Measurements from ENCODE around the gene DPEP1. TPM values are rescaled to one million over a fixed set of nuclear protein-coding genes. Genes with fewer than 3 reads are reported as not detected.

The DPEP1 gene
- total RNA-seq, 1 experiment from 2014 or later, result 0.49 TPM

- Histone ChIP-seq H3K27me3 (replicated peaks; ENCODE audit: insufficient read depth, low read depth, low read length, poor library complexity) (no peaks in the 10 kb centered on the region), H3K27ac (ENCODE audit: low read depth, low read length, poor library complexity, severe bottlenecking) (no peak overlapping the region), H3K36me3 (ENCODE audit: insufficient read depth, low read length, poor library complexity, severe bottlenecking) (no peaks in the 10 kb centered on the region), H3K9me3 (ENCODE audit: low read depth, low read length, poor library complexity, severe bottlenecking) (no peaks in the 10 kb centered on the region), H3K4me3 (ENCODE audit: low read depth, low read length, poor library complexity, severe bottlenecking) (no peak overlapping the region), H3K4me1 (ENCODE audit: insufficient read depth, low read length, poor library complexity, severe bottlenecking) (peaks cover 14% of the 10 kb centered on the region)
- no peak for DNase-seq (ENCODE audit: low spot score)
- TF ChIP-seq EZH2 (IDR thresholded peaks at IDR 0.05; ENCODE audit: borderline replicate concordance, low read depth, low read length, poor library complexity, severe bottlenecking), result no peak
- TF ChIP-seq CTCF (conservative IDR thresholded peaks at IDR 0.05; ENCODE audit: low read depth, low read length), result no peak
- BruUV-seq (replicated peaks), result no TSS peak
- intact Hi-C loops (cut with micrococcal nuclease; ENCODE audit: unreplicated experiment), result no loop called here
- ChIA-PET CTCF (interaction anchor here (0.7 kb wide), 1 partner anchor 10 kb away, joined by 4 read pairs; no protein-coding TSS in a partner anchor), POLR2A (ENCODE audit: low non-redundant PET) (no interaction called here)
These were observed 7.4 kb upstream of the DPEP1 start for GRCh38 chr16:89606006-89606405.

GRCh38 chr16:89607453-89607852 is 6.0 kb upstream of the DPEP1 start:
- CTCF ChIA-PET, result no interaction called here

GRCh38 chr16:89607937-89608740 is 5.3 kb upstream of the DPEP1 start:
- DNase-seq (ENCODE audit: low spot score), result no peak
- TF ChIP-seq EZH2 (IDR thresholded peaks at IDR 0.05; ENCODE audit: borderline replicate concordance, low read depth, low read length, poor library complexity, severe bottlenecking), result no peak
- no peak for TF ChIP-seq CTCF (conservative IDR thresholded peaks at IDR 0.05; ENCODE audit: low read depth, low read length)
- Histone ChIP-seq H3K36me3 (ENCODE audit: insufficient read depth, low read length, poor library complexity, severe bottlenecking) (no peaks in the 10 kb centered on the region), H3K27me3 (replicated peaks; ENCODE audit: insufficient read depth, low read depth, low read length, poor library complexity) (no peaks in the 10 kb centered on the region), H3K9me3 (ENCODE audit: low read depth, low read length, poor library complexity, severe bottlenecking) (no peaks in the 10 kb centered on the region), H3K4me3 (ENCODE audit: low read depth, low read length, poor library complexity, severe bottlenecking) (no peak overlapping the region), H3K4me1 (ENCODE audit: insufficient read depth, low read length, poor library complexity, severe bottlenecking) (peaks cover under 1% of the 10 kb centered on the region), H3K27ac (ENCODE audit: low read depth, low read length, poor library complexity, severe bottlenecking) (no peak overlapping the region)
- intact Hi-C loops (cut with micrococcal nuclease; ENCODE audit: unreplicated experiment), result no loop called here
- POLR2A ChIA-PET (ENCODE audit: low non-redundant PET), result no interaction called here
- no TSS peak for BruUV-seq (replicated peaks)
- CTCF ChIA-PET, result no interaction called here

More at GRCh38 chr16:89607453-89607852, 6.0 kb upstream of the DPEP1 start:
- no peaks in the 10 kb centered on the region for H3K9me3 ChIP-seq (ENCODE audit: low read depth, low read length, poor library complexity, severe bottlenecking)
- H3K27ac ChIP-seq (ENCODE audit: low read depth, low read length, poor library complexity, severe bottlenecking), result no peak overlapping the region
- no peaks in the 10 kb centered on the region for H3K27me3 ChIP-seq (replicated peaks; ENCODE audit: insufficient read depth, low read depth, low read length, poor library complexity)
- intact Hi-C loops (cut with micrococcal nuclease; ENCODE audit: unreplicated experiment), result no loop called here
- H3K4me3 ChIP-seq (ENCODE audit: low read depth, low read length, poor library complexity, severe bottlenecking), result no peak overlapping the region
- POLR2A ChIA-PET (ENCODE audit: low non-redundant PET), result no interaction called here
- no peak for DNase-seq (ENCODE audit: low spot score)
- BruUV-seq (replicated peaks), result no TSS peak
- H3K4me1 ChIP-seq (ENCODE audit: insufficient read depth, low read length, poor library complexity, severe bottlenecking), result peaks cover 7% of the 10 kb centered on the region
- no peaks in the 10 kb centered on the region for H3K36me3 ChIP-seq (ENCODE audit: insufficient read depth, low read length, poor library complexity, severe bottlenecking)
- TF ChIP-seq EZH2 (IDR thresholded peaks at IDR 0.05; ENCODE audit: borderline replicate concordance, low read depth, low read length, poor library complexity, severe bottlenecking), result no peak
- TF ChIP-seq CTCF (conservative IDR thresholded peaks at IDR 0.05; ENCODE audit: low read depth, low read length), result no peak
